H9 (cell line): ENCODE results near the gene CCM2. TPM values are rescaled to one million over a fixed set of nuclear protein-coding genes. Genes with fewer than 3 reads are reported as not detected.

Experiments used
- DNase-seq: peaks from one replicate; pipeline ENCODE4 v3.0.0-alpha.2; 2017
- H2AFZ ChIP-seq: one replicate; pipeline ENCODE4 v1.6.1; 2013; ENCODE audit warnings: mild to moderate bottlenecking, low read length, control low read depth, moderate library complexity
- H2AK5ac ChIP-seq: 2 replicates; pipeline ENCODE4 v1.6.1; 2013; ENCODE audit warnings: low read length, control low read depth, mixed read lengths; ENCODE audit not compliant: insufficient read length
- H2BK120ac ChIP-seq: one replicate; pipeline ENCODE4 v1.6.1; 2013; ENCODE audit warnings: low read depth, mild to moderate bottlenecking, low read length, control low read depth, inconsistent platforms; ENCODE audit not compliant: poor library complexity, severe bottlenecking
- H2BK12ac ChIP-seq: 2 replicates; pipeline ENCODE4 v1.6.1; 2013; ENCODE audit warnings: low read length, control low read depth, mixed read lengths, low read depth; ENCODE audit not compliant: insufficient read length
- H2BK15ac ChIP-seq: 2 replicates; pipeline ENCODE4 v1.6.1; 2013; ENCODE audit warnings: low read depth, low read length, control low read depth
- H2BK20ac ChIP-seq: one replicate; pipeline ENCODE4 v1.6.1; 2013; ENCODE audit warnings: low read depth, mild to moderate bottlenecking, low read length, control low read depth, inconsistent platforms; ENCODE audit not compliant: poor library complexity, severe bottlenecking
- H2BK5ac ChIP-seq: 2 replicates; pipeline ENCODE4 v1.6.1; 2013; ENCODE audit warnings: low read length, control low read depth, mixed read lengths; ENCODE audit not compliant: insufficient read length
- H3K14ac ChIP-seq: 2 replicates; pipeline ENCODE4 v1.6.1; 2013; ENCODE audit warnings: low read length, control low read depth; ENCODE audit not compliant: insufficient read depth
- H3K18ac ChIP-seq: 2 replicates; pipeline ENCODE4 v1.6.1; 2013; ENCODE audit warnings: low read depth, mild to moderate bottlenecking, mixed read lengths, low read length, control low read depth; ENCODE audit not compliant: insufficient read length
- H3K23ac ChIP-seq: 2 replicates; pipeline ENCODE4 v1.6.1; 2013; ENCODE audit warnings: low read length, control low read depth, mixed read lengths, low read depth; ENCODE audit not compliant: insufficient read length
- H3K23me2 ChIP-seq: 2 replicates; pipeline ENCODE4 v1.6.1; 2013; ENCODE audit warnings: low read depth, mild to moderate bottlenecking, mixed read lengths, low read length, control low read depth; ENCODE audit not compliant: insufficient read length, poor library complexity, severe bottlenecking
- H3K27ac ChIP-seq: 2 replicates; pipeline ENCODE4 v1.5.1; 2013; ENCODE audit warnings: low read length, control low read depth, mixed read lengths, low read depth; ENCODE audit not compliant: insufficient read length
- H3K27me3 ChIP-seq: 2 replicates; pipeline ENCODE4 v1.6.1; 2013; ENCODE audit warnings: low read length, control low read depth, inconsistent platforms; ENCODE audit not compliant: insufficient read depth
- H3K4ac ChIP-seq: 2 replicates; pipeline ENCODE4 v1.6.1; 2013; ENCODE audit warnings: low read depth, mild to moderate bottlenecking, control low read depth, inconsistent platforms, low read length, moderate library complexity
- H3K4me1 ChIP-seq: 2 replicates; pipeline ENCODE4 v1.6.1; 2013; ENCODE audit warnings: low read length, control low read depth, inconsistent platforms; ENCODE audit not compliant: insufficient read depth
- H3K4me2 ChIP-seq: 2 replicates; pipeline ENCODE4 v1.6.1; 2013; ENCODE audit warnings: low read length, control low read depth, mixed read lengths; ENCODE audit not compliant: insufficient read length, insufficient read depth
- H3K56ac ChIP-seq: 2 replicates; pipeline ENCODE4 v1.6.1; 2013; ENCODE audit warnings: low read depth, mild to moderate bottlenecking, mixed read lengths, low read length, control low read depth; ENCODE audit not compliant: insufficient read length
- H3K79me1 ChIP-seq: 2 replicates; pipeline ENCODE4 v1.6.1; 2013; ENCODE audit warnings: low read depth, mild to moderate bottlenecking, moderate library complexity, low read length, control low read depth, inconsistent platforms; ENCODE audit not compliant: insufficient read depth, poor library complexity, severe bottlenecking
- H3K79me2 ChIP-seq: 2 replicates; pipeline ENCODE4 v1.6.1; 2013; ENCODE audit warnings: low read length, control low read depth, inconsistent platforms; ENCODE audit not compliant: insufficient read depth
- H3K9ac ChIP-seq: 2 replicates; pipeline ENCODE4 v1.6.1; 2013; ENCODE audit warnings: low read length, control low read depth, mixed read lengths; ENCODE audit not compliant: insufficient read length; ENCODE audit errors: extremely low read depth
- H3K9me3 ChIP-seq: one replicate; pipeline ENCODE4 v1.6.1; 2013; ENCODE audit warnings: low read depth, low read length, inconsistent platforms; ENCODE audit not compliant: control insufficient read depth
- H3T11ph ChIP-seq: one replicate; pipeline ENCODE4 v1.6.1; 2013; ENCODE audit warnings: mild to moderate bottlenecking, low read length, control low read depth, inconsistent platforms
- H4K20me1 ChIP-seq: one replicate; pipeline ENCODE4 v1.6.1; 2013; ENCODE audit not compliant: control insufficient read depth, insufficient read length, insufficient read depth
- H4K5ac ChIP-seq: 2 replicates; pipeline ENCODE4 v1.6.1; 2013; ENCODE audit warnings: low read depth, mild to moderate bottlenecking, mixed read lengths, low read length, control low read depth; ENCODE audit not compliant: insufficient read length
- H4K8ac ChIP-seq: replicated peaks from 2 replicates; pipeline ENCODE4 v1.6.1; 2013; ENCODE audit warnings: low read length, control low read depth, mixed read lengths, low read depth; ENCODE audit not compliant: insufficient read length
- H4K91ac ChIP-seq: 2 replicates; pipeline ENCODE4 v1.6.1; 2013; ENCODE audit warnings: low read depth, mild to moderate bottlenecking, moderate library complexity, mixed read lengths, low read length, control low read depth; ENCODE audit not compliant: insufficient read length
- H3K27ac Mint-ChIP-seq, 3 experiments: 2 replicates in 2 of 3; 3 replicates in 1 of 3; pipeline ENCODE4 v1.8.0; 2020 to 2021; ENCODE audit warnings: mixed read lengths in 3 of 3, mild to moderate bottlenecking in 1 of 3, moderate library complexity in 1 of 3
- H3K27me3 Mint-ChIP-seq: 2 replicates; pipeline ENCODE4 v1.8.0; 2021; ENCODE audit warnings: low read depth, mild to moderate bottlenecking, moderate library complexity, mixed read lengths
- H3K36me3 Mint-ChIP-seq, 3 experiments: 2 replicates in 2 of 3; 3 replicates in 1 of 3; pipeline ENCODE4 v1.8.0; 2020 to 2021; ENCODE audit warnings: low read depth in 3 of 3, mixed read lengths in 3 of 3; ENCODE audit not compliant: insufficient read depth in 1 of 3
- H3K4me1 Mint-ChIP-seq, 2 experiments: 2 replicates each; pipeline ENCODE4 v1.8.0; 2020; ENCODE audit warnings: mixed read lengths in 2 of 2
- H3K4me3 Mint-ChIP-seq, 2 experiments: 2 replicates in 1 of 2; 3 replicates in 1 of 2; pipeline ENCODE4 v1.8.0; 2020 to 2021; ENCODE audit warnings: mild to moderate bottlenecking in 2 of 2, mixed read lengths in 2 of 2, moderate library complexity in 1 of 2
- H3K9me3 Mint-ChIP-seq, 2 experiments: 2 replicates in 1 of 2; 3 replicates in 1 of 2; pipeline ENCODE4 v1.8.0; 2020; ENCODE audit warnings: mild to moderate bottlenecking in 2 of 2, mixed read lengths in 2 of 2, moderate library complexity in 1 of 2
- CTCF ChIP-seq: fragments of 200-600 bp; sonication (generic); conservative IDR thresholded peaks from 3 replicates; pipeline ENCODE4 v1.8.0; 2021; ENCODE audit warnings: antibody characterized with exemption, mild to moderate bottlenecking
- WGBS: extraction: QIAGEN DNeasy Blood & Tissue Kit; methylation state at CpG from one replicate; pipeline ENCODE4 v1.1.7; 2013; ENCODE audit warnings: missing lambda C conversion rate, low lambda C conversion rate, mixed read lengths; ENCODE audit not compliant: insufficient read length; ENCODE audit errors: extremely low coverage; 5-methylcytosine and 5-hydroxymethylcytosine counted together
- total RNA-seq: library from RNA; stranded (reverse); gene quantifications from 2 replicates; pipeline ENCODE4 v1.2.1, GENCODE V29; 2021

Gene CCM2
- total RNA-seq, 1 experiment from 2014 or later, result 30.4 TPM

- H2BK20ac ChIP-seq, result no peak overlapping the region
- no peak overlapping the region for H3T11ph ChIP-seq
- H3K23me2 ChIP-seq, result no peaks in the 10 kb centered on the region
- Mint-ChIP-seq H3K4me3 (no peak overlapping the region), H3K4me1 (no peaks in the 10 kb centered on the region), H3K9me3 (peaks cover 6 to 10% of the 10 kb centered on the region in 2 experiments; a peak in 4 of 5 replicates), H3K27ac (peak overlapping the region in 1 of 3 experiments; percentile 33; a peak in 2 of 7 replicates), H3K36me3 (peaks cover 12 to 23% (median 20%) of the 10 kb centered on the region in 3 experiments), H3K27me3 (no peaks in the 10 kb centered on the region)
- no peak overlapping the region for H3K18ac ChIP-seq
- no peaks in the 10 kb centered on the region for H3K79me1 ChIP-seq
- H2AK5ac ChIP-seq, result no peak overlapping the region
- no peak overlapping the region for H4K8ac ChIP-seq
- H3K79me2 ChIP-seq, result no peaks in the 10 kb centered on the region
- H3K27ac ChIP-seq, result no peak overlapping the region
- no peak overlapping the region for H3K4ac ChIP-seq
- H2BK12ac ChIP-seq, result no peak overlapping the region
- H2AFZ ChIP-seq, result no peak overlapping the region
- no peaks in the 10 kb centered on the region for H3K27me3 ChIP-seq
- no peak overlapping the region for H4K5ac ChIP-seq
- no peak for TF ChIP-seq CTCF
- no peak overlapping the region for H3K56ac ChIP-seq
- H2BK120ac ChIP-seq, result no peak overlapping the region
- no peak overlapping the region for H3K4me2 ChIP-seq
- H4K20me1 ChIP-seq, result no peaks in the 10 kb centered on the region
- no peak overlapping the region; the same call in 1 of the 2 replicates for H3K14ac ChIP-seq
- H3K23ac ChIP-seq, result no peak overlapping the region
- no peaks in the 10 kb centered on the region for H3K9me3 ChIP-seq
- H2BK5ac ChIP-seq, result no peak overlapping the region
- DNase-seq, result no peak
- H2BK15ac ChIP-seq, result no peak overlapping the region
- H3K9ac ChIP-seq, result no peak overlapping the region
- no CpG with 5 or more reads among the region's 1 CpG for whole genome bisulfite sequencing
- no peak overlapping the region for H4K91ac ChIP-seq
- H3K4me1 ChIP-seq, result no peaks in the 10 kb centered on the region
Observed at GRCh38 chr7:45015313-45015712, 15.3 kb downstream of the CCM2 start.
